Measurements from ENCODE around the gene BARHL2. TPM values are rescaled to one million over a fixed set of nuclear protein-coding genes. Genes with fewer than 3 reads are reported as not detected.

BARHL2 gene
- total and polyA plus RNA-seq, 11 donors = not detected

GRCh38 chr1:90729504-90730242 lies 12.6 kb upstream of the BARHL2 start:
- TF ChIP-seq POLR2A (IDR thresholded peaks at IDR 0.05) = no peak
- TF ChIP-seq CTCF (IDR thresholded peaks at IDR 0.05) = peak in 5 of 12 donors; percentile 18 to 37 (median 23)
- no peak for ATAC-seq
- Histone ChIP-seq H3K4me1 (peaks cover 5 to 42% (median 18%) of the 10 kb centered on the region in 12 donors), H3K9me3 (no peaks in the 10 kb centered on the region), H3K4me3 (peak overlapping the region in 1 of 12 donors; percentile 22), H3K36me3 (no peaks in the 10 kb centered on the region), H3K27me3 (peaks cover 47 to 100% (median 95%) of the 10 kb centered on the region in 9 donors), H3K27ac (no peak overlapping the region)
- 10 to 15% (median 14%) methylated on average over 32 to 36 of the region's 36 CpGs for WGBS, 4 donors
- DNase-seq = no peak
- intact Hi-C loops (cut with DNase I) = loop anchor here in 7 of 10 donors (5.0 to 10.0 kb wide), 8 partner anchors 105 to 435 kb away; partner anchors contain the start of gene ZNF644 (in 1 of the 7)

- peaks cover 57 to 100% (median 96%) of the 10 kb centered on the region in 9 donors for H3K27me3 ChIP-seq
- H3K4me1 ChIP-seq = peaks cover 6 to 51% (median 23%) of the 10 kb centered on the region in 12 donors
Measured at GRCh38 chr1:90728502-90729287, 11.6 kb upstream of the BARHL2 start.

GRCh38 chr1:90727917-90728501 lies 10.9 kb upstream of the BARHL2 start:
- Histone ChIP-seq H3K4me3 (no peak overlapping the region), H3K27me3 (peaks cover 64 to 100% (median 99%) of the 10 kb centered on the region in 9 donors), H3K27ac (no peak overlapping the region), H3K36me3 (no peaks in the 10 kb centered on the region), H3K9me3 (no peaks in the 10 kb centered on the region), H3K4me1 (peaks cover 8 to 58% (median 27%) of the 10 kb centered on the region in 12 donors)
- intact Hi-C loops (cut with DNase I) = loop anchor here in 7 of 10 donors (5.0 to 10.0 kb wide), 8 partner anchors 107 to 437 kb away; partner anchors contain the start of gene ZNF644 (in 1 of the 7)
- ATAC-seq = no peak
- DNase-seq = no peak
- TF ChIP-seq POLR2A (IDR thresholded peaks at IDR 0.05) (no peak), CTCF (IDR thresholded peaks at IDR 0.05) (no peak)
- 28 to 44% (median 37%) methylated on average over 5 of the region's 5 CpGs for WGBS, 4 donors

More at GRCh38 chr1:90728502-90729287, 11.6 kb upstream of the BARHL2 start:
- Histone ChIP-seq H3K36me3 (no peaks in the 10 kb centered on the region), H3K9me3 (no peaks in the 10 kb centered on the region), H3K4me3 (no peak overlapping the region), H3K27ac (no peak overlapping the region)
- no peak for TF ChIP-seq POLR2A (IDR thresholded peaks at IDR 0.05)
- no peak for TF ChIP-seq CTCF (IDR thresholded peaks at IDR 0.05)
- no peak for DNase-seq
- no peak for ATAC-seq
- WGBS, 4 donors = 6 to 13% (median 10%) methylated on average over 25 of the region's 25 CpGs
- intact Hi-C loops (cut with DNase I) = loop anchor here in 7 of 10 donors (5.0 to 10.0 kb wide), 8 partner anchors 106 to 436 kb away; partner anchors contain the start of gene ZNF644 (in 1 of the 7)

Measured in heart left ventricle (tissue), 16 donors.